Kidney (tissue), 14 donors: ENCODE results near the gene EEPD1. TPM values are rescaled to one million over a fixed set of nuclear protein-coding genes. Genes with fewer than 3 reads are reported as not detected.
A peak's percentile ranks its signal among the peaks of the same experiment; 100 is the strongest.

Source experiments
- DNase-seq, 5 donors: peaks; one replicate each; pipeline ENCODE4 v3.0.0-alpha.2; 2013 to 2020
- FAIRE-seq: peaks from 2 replicates; lab custom pipeline; 2012; peaks lifted over from hg19 to GRCh38; lab: Jason Lieb, UNC
- H3K27ac ChIP-seq, 2 donors: one replicate each; pipeline ENCODE4 v1.7.0; 2013; ENCODE audit warnings: low read depth in 2 of 2, low read length in 2 of 2, inconsistent platforms in 1 of 2
- H3K27me3 ChIP-seq: one replicate; pipeline ENCODE4 v1.7.1; 2013; ENCODE audit warnings: low read length, inconsistent platforms; ENCODE audit not compliant: control insufficient read depth, insufficient read depth
- H3K36me3 ChIP-seq, 3 donors: one replicate each; pipeline versions ENCODE4 v1.7.0 to v1.7.1; 2013; ENCODE audit warnings: low read length in 3 of 3, control low read depth in 1 of 3, inconsistent platforms in 1 of 3; ENCODE audit not compliant: insufficient read depth in 3 of 3, control insufficient read depth in 2 of 3
- H3K4me1 ChIP-seq, 3 donors: one replicate each; pipeline versions ENCODE4 v1.7.0 to v1.7.1; 2013; ENCODE audit warnings: low read length in 3 of 3, inconsistent platforms in 1 of 3, low read depth in 1 of 3; ENCODE audit not compliant: control insufficient read depth in 2 of 3, insufficient read depth in 2 of 3
- H3K4me3 ChIP-seq, 3 donors: one replicate each; pipeline versions ENCODE4 v1.7.0 to v1.8.1; 2013; ENCODE audit warnings: low read length in 3 of 3, control low read depth in 1 of 3, inconsistent platforms in 1 of 3
- H3K9ac ChIP-seq, 3 donors: one replicate each; pipeline versions ENCODE4 v1.7.0 to v1.7.1; 2013; ENCODE audit warnings: low read length in 3 of 3, control low read depth in 1 of 3, inconsistent platforms in 1 of 3
- H3K9me3 ChIP-seq, 3 donors: one replicate each; pipeline versions ENCODE4 v1.7.0 to v1.7.1; 2013; ENCODE audit warnings: low read length in 3 of 3, control low read depth in 1 of 3, inconsistent platforms in 1 of 3; ENCODE audit not compliant: control insufficient read depth in 2 of 3, insufficient read depth in 1 of 3
- intact Hi-C: fragments of 100-400 bp; cut with DNase I; formaldehyde crosslinking; loops from one replicate; pipeline ENCODE4 v1.11.1; 2022
- polyA plus RNA-seq: library from polyadenylated mRNA; stranded (reverse); fragments of 350-450 nt; fragmentation: Illumina TruSeq; extraction: RNeasy Lipid Tissue Mini Kit (QIAGEN cat#74804); gene quantifications from one replicate; pipeline ENCODE4 v1.2.3, GENCODE V29; 2014; ENCODE audit warnings: low read depth, low replicate concordance; ENCODE audit not compliant: insufficient read depth
- total RNA-seq: library from RNA; stranded (reverse); fragmentation: NEBNext Ultra II Directional; extraction: Animal tissue kit (Norgen Biotek cat#: 25700); gene quantifications from one replicate; pipeline ENCODE4 v1.2.1, GENCODE V29; 2021
- TF ChIP-seq, protein P1 (sequence below): IDR thresholded peaks from 3 replicates; pipeline ENCODE4 v1.5.1; 2012; ENCODE audit warnings: mild to moderate bottlenecking, moderate library complexity, borderline replicate concordance; ENCODE audit not compliant: insufficient read depth; ENCODE audit errors: extremely low read depth
- donor health status: control.
- donor health status: control.
- donor health status: control.
- donor health status: control.
- donor health status: control.
- donor health status: DM: yes; HTN: yes; CAD: no.
- donor health status: Normal renal cell carcinoma (clear cell type).

The EEPD1 gene
- total and polyA plus RNA-seq, 2 donors from 2014 or later: 6.3 to 6.4 TPM

DNA sequence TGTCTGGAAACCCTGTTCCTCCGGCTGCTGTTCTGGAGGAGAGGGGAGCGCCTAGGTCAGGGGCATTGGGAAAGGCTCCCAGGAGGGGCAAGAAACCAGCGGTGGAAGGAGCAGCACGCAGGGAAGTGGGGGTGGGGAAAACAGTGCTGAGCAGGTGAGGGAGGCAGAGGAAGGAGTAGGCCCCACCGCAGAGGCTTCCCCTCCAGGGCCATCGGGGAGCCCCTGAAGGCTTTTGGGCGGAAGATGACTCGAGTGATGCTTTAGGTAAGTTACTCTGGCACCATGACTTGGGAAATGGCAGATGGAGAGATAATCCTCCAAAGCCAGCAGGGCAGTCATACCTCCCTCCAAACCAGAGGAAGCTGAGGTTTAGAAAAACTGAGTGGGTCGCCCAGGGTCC is 130.1 kb downstream of the EEPD1 start:
- H3K27me3 ChIP-seq: no peaks in the 10 kb centered on the region
- intact Hi-C loops: no loop called here
- FAIRE-seq: no peak

DNA sequence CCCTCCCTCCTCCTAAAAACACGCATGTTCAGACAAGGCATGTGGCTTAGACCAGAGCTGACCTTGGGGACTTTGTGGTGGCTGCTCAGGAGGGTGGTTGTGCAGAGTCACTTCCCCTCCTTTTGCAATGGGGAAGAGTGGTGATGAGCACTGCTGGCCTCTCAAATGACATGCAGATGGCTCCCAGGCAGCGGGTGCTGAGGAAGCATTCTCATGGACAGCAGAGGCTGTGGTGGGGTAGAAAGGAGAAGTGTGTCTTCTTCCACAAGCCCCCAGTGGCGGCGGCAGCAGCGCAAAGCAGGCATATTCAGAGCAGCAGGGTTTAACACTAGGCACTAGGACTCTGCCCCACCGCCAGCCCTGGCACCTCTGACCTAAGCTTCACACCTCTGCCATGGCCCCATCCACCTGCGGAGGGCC is 130.7 kb downstream of the EEPD1 start:
- H3K27ac ChIP-seq: no peak overlapping the region
- TF ChIP-seq, protein P1, sequence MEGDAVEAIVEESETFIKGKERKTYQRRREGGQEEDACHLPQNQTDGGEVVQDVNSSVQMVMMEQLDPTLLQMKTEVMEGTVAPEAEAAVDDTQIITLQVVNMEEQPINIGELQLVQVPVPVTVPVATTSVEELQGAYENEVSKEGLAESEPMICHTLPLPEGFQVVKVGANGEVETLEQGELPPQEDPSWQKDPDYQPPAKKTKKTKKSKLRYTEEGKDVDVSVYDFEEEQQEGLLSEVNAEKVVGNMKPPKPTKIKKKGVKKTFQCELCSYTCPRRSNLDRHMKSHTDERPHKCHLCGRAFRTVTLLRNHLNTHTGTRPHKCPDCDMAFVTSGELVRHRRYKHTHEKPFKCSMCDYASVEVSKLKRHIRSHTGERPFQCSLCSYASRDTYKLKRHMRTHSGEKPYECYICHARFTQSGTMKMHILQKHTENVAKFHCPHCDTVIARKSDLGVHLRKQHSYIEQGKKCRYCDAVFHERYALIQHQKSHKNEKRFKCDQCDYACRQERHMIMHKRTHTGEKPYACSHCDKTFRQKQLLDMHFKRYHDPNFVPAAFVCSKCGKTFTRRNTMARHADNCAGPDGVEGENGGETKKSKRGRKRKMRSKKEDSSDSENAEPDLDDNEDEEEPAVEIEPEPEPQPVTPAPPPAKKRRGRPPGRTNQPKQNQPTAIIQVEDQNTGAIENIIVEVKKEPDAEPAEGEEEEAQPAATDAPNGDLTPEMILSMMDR: no peak
- H3K27me3 ChIP-seq: no peaks in the 10 kb centered on the region
- no peak overlapping the region for H3K4me3 ChIP-seq
- no peak for FAIRE-seq
- H3K36me3 ChIP-seq: no peaks in the 10 kb centered on the region
- peaks cover 0 to 13% (median 0%) of the 10 kb centered on the region in 3 donors for H3K4me1 ChIP-seq
- no peak overlapping the region for H3K9ac ChIP-seq
- intact Hi-C loops: no loop called here
- H3K9me3 ChIP-seq: no peaks in the 10 kb centered on the region
- DNase-seq: peak in 1 of 5 donors; percentile 82

More for the DNA sequence above, 130.1 kb downstream of the EEPD1 start:
- DNase-seq: no peak
- H3K4me3 ChIP-seq: no peak overlapping the region
- H3K36me3 ChIP-seq: no peaks in the 10 kb centered on the region
- H3K4me1 ChIP-seq: peaks cover 0 to 16% (median 5%) of the 10 kb centered on the region in 3 donors
- TF ChIP-seq, protein P1: no peak
- H3K9me3 ChIP-seq: no peaks in the 10 kb centered on the region
- H3K27ac ChIP-seq: no peak overlapping the region
- no peak overlapping the region for H3K9ac ChIP-seq

DNA sequence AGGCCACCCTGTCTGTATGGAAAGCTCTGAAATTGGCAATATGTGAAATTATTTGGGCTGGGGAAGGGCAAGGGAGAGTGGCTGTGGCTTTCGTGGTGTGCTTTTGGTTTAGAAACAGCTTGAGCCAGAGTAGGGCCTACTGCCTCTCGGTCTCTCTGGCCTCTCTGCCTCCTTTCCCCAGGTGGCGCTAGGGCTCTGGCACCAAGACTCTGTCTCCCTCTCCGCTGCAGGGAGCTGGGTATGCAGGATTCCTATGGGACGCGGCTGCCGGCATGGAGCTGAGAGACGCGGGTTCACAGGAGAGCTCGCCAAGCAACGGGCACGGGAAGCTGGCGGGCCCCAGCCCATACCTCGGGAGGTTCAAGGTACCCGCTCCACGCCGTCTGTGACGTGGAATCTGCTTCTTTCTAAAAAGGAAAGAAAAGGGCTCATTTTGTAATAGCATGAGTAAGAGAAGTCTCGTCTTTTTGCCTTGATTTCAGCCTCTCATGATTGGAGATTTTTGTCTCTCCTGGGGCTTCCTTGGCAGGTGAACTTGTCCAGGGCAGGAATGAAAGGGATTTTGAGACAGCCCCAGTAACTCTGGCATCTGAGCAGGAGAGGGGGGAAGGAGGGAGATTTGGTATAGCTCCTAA is 131.5 kb downstream of the EEPD1 start:
- Histone ChIP-seq H3K27me3 (no peaks in the 10 kb centered on the region), H3K27ac (no peak overlapping the region), H3K9ac (no peak overlapping the region), H3K4me1 (peaks cover 0 to 13% (median 0%) of the 10 kb centered on the region in 3 donors), H3K36me3 (no peaks in the 10 kb centered on the region), H3K9me3 (no peaks in the 10 kb centered on the region), H3K4me3 (no peak overlapping the region)
- TF ChIP-seq, protein P1: no peak
- intact Hi-C loops: no loop called here
- no peak for DNase-seq
- FAIRE-seq: no peak
